ENCODE measurements around the gene VN1R5.

Gene VN1R5

DNA sequence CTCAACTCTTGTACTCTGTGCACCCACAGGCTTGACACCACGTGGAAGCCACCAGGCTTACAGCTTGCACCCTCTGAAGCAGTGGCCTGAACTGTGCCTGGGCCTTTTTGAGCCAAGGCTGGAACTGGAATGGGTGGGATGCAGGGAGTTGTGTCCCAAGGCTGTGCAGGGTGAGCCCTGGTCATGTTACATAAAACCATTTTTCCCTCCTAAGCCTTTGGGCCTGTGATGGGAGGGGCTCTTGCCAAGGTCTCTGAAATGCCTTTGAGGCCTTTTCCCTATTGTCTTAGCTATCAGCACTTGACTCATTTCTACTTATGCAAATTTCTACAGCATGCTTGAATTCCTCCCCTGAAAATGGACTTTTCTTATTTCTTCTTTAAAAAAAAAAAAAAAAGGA is 14.1 kb downstream of the VN1R5 start:
- H3K27ac ChIP-seq (ENCODE audit: low read depth, low read length) = no peak overlapping the region
- H3K4me1 ChIP-seq (ENCODE audit: control insufficient read depth in 1 of 2, insufficient read depth in 2 of 2, low read length in 2 of 2) = no peaks in the 10 kb centered on the region
- no peaks in the 10 kb centered on the region for H3K79me1 ChIP-seq (ENCODE audit: low read length)
- H3K27me3 ChIP-seq (ENCODE audit: insufficient read depth, low read length) = no peaks in the 10 kb centered on the region
- no peak overlapping the region for H4K91ac ChIP-seq (ENCODE audit: low read depth, low read length)
- H4K8ac ChIP-seq (ENCODE audit: low read depth, low read length) = no peak overlapping the region
- H3K9me3 ChIP-seq (ENCODE audit: insufficient read depth, low read depth, low read length) = peaks cover 6% of the 10 kb centered on the region
- H2BK5ac ChIP-seq (ENCODE audit: low read depth, low read length, poor library complexity) = no peak overlapping the region
- no peak overlapping the region for H3K14ac ChIP-seq (ENCODE audit: low read length)
- no peak overlapping the region for H2AK5ac ChIP-seq (ENCODE audit: low read length)
- no peaks in the 10 kb centered on the region for H3K36me3 ChIP-seq (ENCODE audit: control insufficient read depth in 1 of 2, insufficient read depth in 2 of 2, low read length in 2 of 2)
- no peak for DNase-seq
- H3K79me2 ChIP-seq (ENCODE audit: control insufficient read depth, insufficient read depth, low read length, poor library complexity) = no peaks in the 10 kb centered on the region
- no peak overlapping the region for H4K12ac ChIP-seq (ENCODE audit: low read depth, low read length)
- no peak overlapping the region for H3K4me3 ChIP-seq (ENCODE audit: low read depth, low read length)
- no peak overlapping the region for H3K18ac ChIP-seq (ENCODE audit: low read length)
- no peak overlapping the region for H2BK12ac ChIP-seq (ENCODE audit: low read length)
- no peak overlapping the region for H3K9ac ChIP-seq (ENCODE audit: low read length)
- H3K4me2 ChIP-seq (ENCODE audit: low read length) = no peak overlapping the region
- no CpG with 5 or more reads among the region's 1 CpG for WGBS (ENCODE audit: extremely low coverage, insufficient coverage, insufficient read length)
- H3K23ac ChIP-seq (ENCODE audit: low read length) = no peak overlapping the region
- H3K4ac ChIP-seq (ENCODE audit: low read depth, low read length) = no peak overlapping the region
- H2AFZ ChIP-seq (ENCODE audit: insufficient read depth, low read length, poor library complexity) = no peak overlapping the region
- no peak overlapping the region for H2BK120ac ChIP-seq (ENCODE audit: insufficient read depth, low read length, poor library complexity)

DNA sequence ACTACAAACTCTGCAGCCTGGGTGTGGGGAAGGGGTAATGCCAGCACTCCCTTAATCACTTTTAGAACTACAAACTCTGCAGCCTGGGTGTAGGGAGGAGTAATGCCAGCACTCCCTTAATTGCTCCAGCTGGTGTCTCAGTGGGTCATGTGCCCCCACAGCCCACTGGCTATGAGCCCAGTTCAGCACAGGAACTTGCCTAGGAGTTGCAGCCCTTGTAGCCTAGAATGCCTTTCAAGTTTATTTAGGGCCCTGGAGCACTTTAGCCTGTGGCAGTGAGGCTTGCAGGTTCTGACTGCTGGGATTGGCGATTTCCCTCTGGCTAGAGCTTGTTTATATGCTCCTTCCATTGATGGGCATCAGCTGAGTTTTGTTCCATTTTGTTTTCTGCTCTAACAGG is 17.1 kb downstream of the VN1R5 start:
- no peak overlapping the region for H2BK5ac ChIP-seq (ENCODE audit: low read depth, low read length, poor library complexity)
- no peaks in the 10 kb centered on the region for H3K4me1 ChIP-seq (ENCODE audit: control insufficient read depth in 1 of 2, insufficient read depth in 2 of 2, low read length in 2 of 2)
- H3K9me3 ChIP-seq (ENCODE audit: insufficient read depth, low read depth, low read length) = peaks cover 6% of the 10 kb centered on the region
- no peaks in the 10 kb centered on the region for H3K79me2 ChIP-seq (ENCODE audit: control insufficient read depth, insufficient read depth, low read length, poor library complexity)
- DNase-seq = no peak
- no peak overlapping the region for H2AK5ac ChIP-seq (ENCODE audit: low read length)
- H2BK120ac ChIP-seq (ENCODE audit: insufficient read depth, low read length, poor library complexity) = no peak overlapping the region
- no CpG with 5 or more reads among the region's 1 CpG for WGBS (ENCODE audit: extremely low coverage, insufficient coverage, insufficient read length)
- no peak overlapping the region for H3K4ac ChIP-seq (ENCODE audit: low read depth, low read length)
- H3K14ac ChIP-seq (ENCODE audit: low read length) = no peak overlapping the region
- no peak overlapping the region for H3K9ac ChIP-seq (ENCODE audit: low read length)
- no peaks in the 10 kb centered on the region for H3K27me3 ChIP-seq (ENCODE audit: insufficient read depth, low read length)
- H2AFZ ChIP-seq (ENCODE audit: insufficient read depth, low read length, poor library complexity) = no peak overlapping the region
- H3K79me1 ChIP-seq (ENCODE audit: low read length) = no peaks in the 10 kb centered on the region
- H3K23ac ChIP-seq (ENCODE audit: low read length) = no peak overlapping the region
- H4K12ac ChIP-seq (ENCODE audit: low read depth, low read length) = no peak overlapping the region
- no peak overlapping the region for H4K91ac ChIP-seq (ENCODE audit: low read depth, low read length)
- no peak overlapping the region for H3K4me2 ChIP-seq (ENCODE audit: low read length)
- H3K18ac ChIP-seq (ENCODE audit: low read length) = no peak overlapping the region
- H3K27ac ChIP-seq (ENCODE audit: low read depth, low read length) = no peak overlapping the region
- no peak overlapping the region for H2BK12ac ChIP-seq (ENCODE audit: low read length)
- no peak overlapping the region for H4K8ac ChIP-seq (ENCODE audit: low read depth, low read length)
- no peaks in the 10 kb centered on the region for H3K36me3 ChIP-seq (ENCODE audit: control insufficient read depth in 1 of 2, insufficient read depth in 2 of 2, low read length in 2 of 2)
- no peak overlapping the region for H3K4me3 ChIP-seq (ENCODE audit: low read depth, low read length)

DNA sequence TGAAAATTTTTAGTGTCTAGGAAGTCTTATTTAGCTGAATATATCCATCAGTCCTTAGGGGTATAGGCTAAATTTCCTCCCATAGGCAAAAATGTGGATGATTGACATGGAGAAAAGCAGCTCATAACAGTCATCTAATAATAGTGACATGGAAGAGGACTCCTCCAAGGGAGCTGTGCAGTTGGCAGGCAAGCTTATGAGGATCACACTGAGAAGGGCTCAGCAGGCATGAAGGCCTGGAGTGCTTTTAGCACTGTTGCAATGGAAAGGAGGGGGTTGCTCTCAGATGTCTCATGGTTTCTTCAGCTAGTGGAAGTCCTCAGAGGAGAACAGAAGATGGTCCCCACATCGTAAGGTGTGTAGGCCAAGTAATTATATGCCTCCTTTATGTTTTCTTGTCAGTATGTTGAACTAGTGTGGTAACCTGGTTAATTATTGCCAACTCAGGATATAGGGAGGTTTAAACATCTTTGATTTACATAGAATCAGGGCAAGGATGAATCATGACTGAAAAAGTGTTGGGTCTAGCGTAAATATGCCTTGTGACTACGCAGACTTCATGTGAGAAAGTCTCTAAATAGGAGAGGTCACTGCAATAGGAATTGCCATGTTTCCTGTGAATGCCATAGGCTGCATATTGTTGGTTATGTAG is 18.9 kb downstream of the VN1R5 start:
- no peak overlapping the region for H4K12ac ChIP-seq (ENCODE audit: low read depth, low read length)
- no peaks in the 10 kb centered on the region for H3K27me3 ChIP-seq (ENCODE audit: insufficient read depth, low read length)
- H3K4me2 ChIP-seq (ENCODE audit: low read length) = no peak overlapping the region
- no peaks in the 10 kb centered on the region for H3K4me1 ChIP-seq (ENCODE audit: control insufficient read depth in 1 of 2, insufficient read depth in 2 of 2, low read length in 2 of 2)
- H3K9ac ChIP-seq (ENCODE audit: low read length) = no peak overlapping the region
- DNase-seq = no peak
- H2AK5ac ChIP-seq (ENCODE audit: low read length) = no peak overlapping the region
- H2BK120ac ChIP-seq (ENCODE audit: insufficient read depth, low read length, poor library complexity) = no peak overlapping the region
- peaks cover 3% of the 10 kb centered on the region for H3K9me3 ChIP-seq (ENCODE audit: insufficient read depth, low read depth, low read length)
- WGBS (ENCODE audit: extremely low coverage, insufficient coverage, insufficient read length) = no CpG with 5 or more reads among the region's 3 CpGs
- H4K8ac ChIP-seq (ENCODE audit: low read depth, low read length) = no peak overlapping the region
- no peak overlapping the region for H2BK5ac ChIP-seq (ENCODE audit: low read depth, low read length, poor library complexity)
- H3K79me1 ChIP-seq (ENCODE audit: low read length) = no peaks in the 10 kb centered on the region
- no peak overlapping the region for H3K23ac ChIP-seq (ENCODE audit: low read length)
- H3K14ac ChIP-seq (ENCODE audit: low read length) = no peak overlapping the region
- H3K27ac ChIP-seq (ENCODE audit: low read depth, low read length) = no peak overlapping the region
- H3K79me2 ChIP-seq (ENCODE audit: control insufficient read depth, insufficient read depth, low read length, poor library complexity) = no peaks in the 10 kb centered on the region
- no peak overlapping the region for H2BK12ac ChIP-seq (ENCODE audit: low read length)
- H3K4me3 ChIP-seq (ENCODE audit: low read depth, low read length) = no peak overlapping the region
- no peak overlapping the region for H2AFZ ChIP-seq (ENCODE audit: insufficient read depth, low read length, poor library complexity)
- no peak overlapping the region for H3K4ac ChIP-seq (ENCODE audit: low read depth, low read length)
- no peak overlapping the region for H4K91ac ChIP-seq (ENCODE audit: low read depth, low read length)
- H3K36me3 ChIP-seq (ENCODE audit: control insufficient read depth in 1 of 2, insufficient read depth in 2 of 2, low read length in 2 of 2) = no peaks in the 10 kb centered on the region
- no peak overlapping the region for H3K18ac ChIP-seq (ENCODE audit: low read length)

DNA sequence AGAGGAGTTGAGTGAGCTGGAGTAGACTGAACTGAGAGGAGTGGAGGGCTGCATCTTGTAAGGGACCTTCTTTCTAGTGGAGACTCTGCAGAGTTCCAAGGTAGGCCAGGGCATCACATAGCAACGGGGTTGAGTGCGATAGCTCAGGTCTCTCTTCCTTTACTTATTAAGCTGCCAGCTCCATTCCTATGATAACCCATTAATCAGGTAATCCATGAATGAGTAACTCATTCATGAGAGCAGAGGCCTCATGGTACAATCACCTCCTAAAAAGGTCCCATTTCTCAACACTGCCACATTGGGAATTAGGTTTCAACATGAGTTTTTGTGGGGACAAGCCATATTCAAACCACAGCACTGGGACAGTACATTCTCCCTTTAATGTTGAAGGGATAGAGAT is 21.3 kb downstream of the VN1R5 start:
- WGBS (ENCODE audit: extremely low coverage, insufficient coverage, insufficient read length) = no CpG with 5 or more reads among the region's 2 CpGs
- no peak overlapping the region for H2BK12ac ChIP-seq (ENCODE audit: low read length)
- no peak overlapping the region for H3K18ac ChIP-seq (ENCODE audit: low read length)
- H3K79me2 ChIP-seq (ENCODE audit: control insufficient read depth, insufficient read depth, low read length, poor library complexity) = no peaks in the 10 kb centered on the region
- DNase-seq = no peak
- no peak overlapping the region for H4K91ac ChIP-seq (ENCODE audit: low read depth, low read length)
- H2BK5ac ChIP-seq (ENCODE audit: low read depth, low read length, poor library complexity) = no peak overlapping the region
- H3K9me3 ChIP-seq (ENCODE audit: insufficient read depth, low read depth, low read length) = no peaks in the 10 kb centered on the region
- no peak overlapping the region for H3K23ac ChIP-seq (ENCODE audit: low read length)
- H3K4me3 ChIP-seq (ENCODE audit: low read depth, low read length) = no peak overlapping the region
- H3K4me1 ChIP-seq (ENCODE audit: control insufficient read depth in 1 of 2, insufficient read depth in 2 of 2, low read length in 2 of 2) = no peaks in the 10 kb centered on the region
- H3K36me3 ChIP-seq (ENCODE audit: control insufficient read depth in 1 of 2, insufficient read depth in 2 of 2, low read length in 2 of 2) = no peaks in the 10 kb centered on the region
- H3K27me3 ChIP-seq (ENCODE audit: insufficient read depth, low read length) = no peaks in the 10 kb centered on the region
- no peak overlapping the region for H3K14ac ChIP-seq (ENCODE audit: low read length)
- H3K4ac ChIP-seq (ENCODE audit: low read depth, low read length) = no peak overlapping the region
- no peak overlapping the region for H3K27ac ChIP-seq (ENCODE audit: low read depth, low read length)
- H3K9ac ChIP-seq (ENCODE audit: low read length) = no peak overlapping the region
- H3K4me2 ChIP-seq (ENCODE audit: low read length) = no peak overlapping the region
- H2AFZ ChIP-seq (ENCODE audit: insufficient read depth, low read length, poor library complexity) = no peak overlapping the region
- no peak overlapping the region for H4K12ac ChIP-seq (ENCODE audit: low read depth, low read length)
- H2BK120ac ChIP-seq (ENCODE audit: insufficient read depth, low read length, poor library complexity) = no peak overlapping the region
- no peaks in the 10 kb centered on the region for H3K79me1 ChIP-seq (ENCODE audit: low read length)
- no peak overlapping the region for H4K8ac ChIP-seq (ENCODE audit: low read depth, low read length)
- H2AK5ac ChIP-seq (ENCODE audit: low read length) = no peak overlapping the region
